Measurements from ENCODE around the gene RNF8.

GRCh38 chr6:37389857-37390256 is 36.1 kb downstream of the RNF8 start:
- TF ChIP-seq CTCF (IDR thresholded peaks at IDR 0.05; ENCODE audit: insufficient read depth, low read depth, low read length) (no peak), EZH2 (IDR thresholded peaks at IDR 0.05; ENCODE audit: insufficient read depth, low read length) (no peak)
